NCI-H510A (cell line): ENCODE data around the gene MZB1.

Experiments
- DNase-seq: peaks from one replicate; lab custom pipeline; 2025; lab: John Stamatoyannopoulos, UW

MZB1 gene, protein sequence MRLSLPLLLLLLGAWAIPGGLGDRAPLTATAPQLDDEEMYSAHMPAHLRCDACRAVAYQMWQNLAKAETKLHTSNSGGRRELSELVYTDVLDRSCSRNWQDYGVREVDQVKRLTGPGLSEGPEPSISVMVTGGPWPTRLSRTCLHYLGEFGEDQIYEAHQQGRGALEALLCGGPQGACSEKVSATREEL

DNA sequence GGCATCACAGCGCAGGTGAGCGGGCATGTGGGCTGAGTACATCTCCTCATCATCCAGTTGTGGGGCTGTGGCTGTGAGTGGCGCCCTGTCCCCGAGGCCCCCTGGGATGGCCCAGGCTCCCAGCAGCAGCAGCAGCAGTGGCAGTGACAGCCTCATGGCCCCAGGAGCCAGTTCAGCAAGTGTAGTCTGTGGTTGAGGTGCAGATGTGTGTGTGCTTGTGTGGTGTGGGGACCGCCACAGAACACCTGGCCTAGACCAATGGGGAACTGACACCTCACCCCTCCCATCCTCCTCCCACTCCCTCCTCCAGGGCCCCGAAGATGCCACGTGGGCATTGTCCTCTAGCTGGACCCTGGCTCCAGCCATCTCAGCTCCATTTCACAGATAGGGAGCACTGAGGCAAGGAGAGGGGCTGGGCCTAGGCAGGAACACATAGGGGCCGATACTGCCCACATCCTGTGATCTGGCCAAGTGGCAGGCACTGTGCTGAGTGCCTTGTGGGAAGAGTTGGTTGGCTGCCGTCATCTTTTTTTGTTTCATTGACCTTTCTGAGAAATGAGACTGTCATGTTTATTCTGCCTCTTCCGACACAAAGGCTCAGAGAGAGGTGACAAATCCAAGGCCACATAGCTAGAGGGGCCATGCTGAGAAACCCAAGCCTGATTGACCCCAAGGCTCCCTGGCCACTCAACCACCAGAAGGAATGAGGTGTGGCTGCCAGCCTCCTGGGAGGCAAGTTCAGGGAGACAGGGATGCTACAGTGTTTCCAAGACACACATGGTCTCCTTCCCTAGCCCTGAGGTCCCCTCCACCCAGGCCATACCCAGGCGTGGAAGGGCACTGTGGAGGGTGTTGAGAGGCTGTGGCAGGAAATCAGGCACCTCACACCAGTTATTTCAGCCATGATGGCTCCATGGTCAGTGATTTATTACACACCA, at the start of gene MZB1:
TSS of gene MZB1 (minus strand) at position 213 of the 938 bp plus-strand sequence. CDS start at position 156, 57 bp downstream.
- DNase-seq = no peak

DNA sequence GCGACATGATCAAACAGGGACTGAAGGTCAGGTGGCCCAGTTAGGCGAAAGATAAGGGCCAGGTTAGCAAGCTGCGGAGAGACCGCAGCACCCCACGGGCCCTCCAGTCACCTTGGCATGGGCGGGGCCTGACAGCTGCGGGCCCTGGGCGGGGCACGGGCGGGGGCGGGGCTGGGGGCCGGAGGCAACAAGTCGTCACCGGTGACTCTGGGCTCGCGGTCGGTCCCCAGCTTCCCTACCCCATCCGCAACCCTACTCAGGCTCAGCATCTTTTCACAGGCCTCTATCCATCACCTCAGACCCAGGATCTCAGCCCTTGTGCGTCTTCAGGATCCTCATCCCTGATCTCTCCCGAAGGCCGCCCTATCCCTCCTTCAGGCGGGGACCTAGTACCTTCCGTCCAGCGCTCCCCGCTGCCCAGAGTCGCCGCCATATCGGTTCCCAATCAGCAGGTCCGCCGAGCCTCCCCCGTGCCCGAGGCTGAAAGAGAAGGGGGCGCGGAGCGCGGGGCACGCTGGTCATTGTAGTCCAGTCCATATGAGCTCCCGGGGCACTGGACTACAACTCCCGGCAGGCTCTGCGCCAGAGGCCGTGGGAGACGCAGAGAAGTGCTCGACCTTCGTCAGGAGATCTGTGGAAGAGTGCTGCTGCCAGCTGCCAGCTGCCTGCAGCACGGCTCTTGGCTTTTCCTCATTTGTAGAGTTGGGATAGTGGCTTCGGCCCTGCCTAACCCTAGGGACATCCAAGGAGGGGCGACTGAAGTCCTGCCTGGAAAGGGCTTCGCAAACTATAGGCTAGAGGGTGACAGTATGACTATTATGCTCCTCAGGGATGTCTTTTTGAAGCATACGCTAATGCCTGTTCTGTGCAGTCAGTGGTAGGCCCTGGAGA, 49.5 kb upstream of the MZB1 start, which contains the start of gene DNAJC18:
TSS of gene DNAJC18 (minus strand) at position 513 of the 891 bp plus-strand sequence. CDS start at position 433, 80 bp downstream.
- peak; percentile 80 for DNase-seq

GRCh38 chr5:139438707-139439012, 48.9 kb upstream of the MZB1 start:
- no peak for DNase-seq

DNA sequence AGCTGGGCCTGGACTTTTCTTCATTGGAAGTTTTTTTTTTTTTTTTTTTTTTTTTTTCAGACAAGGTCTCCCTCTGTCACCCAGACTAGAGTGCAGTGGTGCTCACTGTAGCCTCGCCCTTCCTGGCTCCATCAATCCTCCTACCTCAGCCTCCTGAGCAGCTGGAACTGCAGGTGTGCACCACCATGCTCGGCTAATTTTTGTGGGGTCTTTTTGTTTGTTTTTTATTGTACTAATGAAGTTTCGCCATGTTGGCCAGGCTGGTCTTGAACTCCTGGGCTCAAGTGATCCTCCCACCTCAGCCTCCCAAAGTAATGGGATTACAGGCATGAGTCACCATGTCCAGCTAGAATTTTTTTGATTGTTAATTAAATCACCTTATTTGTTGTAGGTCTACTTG, 46.0 kb upstream of the MZB1 start:
- DNase-seq = no peak

- no peak for DNase-seq
Measured at GRCh38 chr5:139431706-139432105, 42.0 kb upstream of the MZB1 start.

DNA sequence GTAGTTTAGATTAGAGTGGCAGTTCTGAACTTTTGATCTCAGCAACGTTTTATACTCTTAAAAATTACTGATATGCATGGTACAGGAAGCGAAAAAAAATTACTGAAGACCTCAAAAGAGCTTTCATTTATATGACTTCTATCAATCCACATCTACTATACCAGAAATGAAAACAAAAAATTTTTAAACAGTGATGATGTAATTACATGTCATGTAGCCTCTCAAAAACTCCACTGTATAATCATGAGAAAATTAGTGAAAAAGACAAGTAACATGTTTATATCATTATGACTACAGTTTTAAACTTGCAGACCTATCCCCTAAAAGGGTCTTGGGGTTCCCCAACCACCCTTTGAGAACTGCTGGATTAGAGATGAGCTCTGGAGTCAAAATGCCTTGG, 40.3 kb upstream of the MZB1 start:
- no peak for DNase-seq

- DNase-seq = no peak
Measured at GRCh38 chr5:139426203-139426885, 36.6 kb upstream of the MZB1 start.

- no peak for DNase-seq
Measured at GRCh38 chr5:139425497-139425896, 35.8 kb upstream of the MZB1 start.

DNA sequence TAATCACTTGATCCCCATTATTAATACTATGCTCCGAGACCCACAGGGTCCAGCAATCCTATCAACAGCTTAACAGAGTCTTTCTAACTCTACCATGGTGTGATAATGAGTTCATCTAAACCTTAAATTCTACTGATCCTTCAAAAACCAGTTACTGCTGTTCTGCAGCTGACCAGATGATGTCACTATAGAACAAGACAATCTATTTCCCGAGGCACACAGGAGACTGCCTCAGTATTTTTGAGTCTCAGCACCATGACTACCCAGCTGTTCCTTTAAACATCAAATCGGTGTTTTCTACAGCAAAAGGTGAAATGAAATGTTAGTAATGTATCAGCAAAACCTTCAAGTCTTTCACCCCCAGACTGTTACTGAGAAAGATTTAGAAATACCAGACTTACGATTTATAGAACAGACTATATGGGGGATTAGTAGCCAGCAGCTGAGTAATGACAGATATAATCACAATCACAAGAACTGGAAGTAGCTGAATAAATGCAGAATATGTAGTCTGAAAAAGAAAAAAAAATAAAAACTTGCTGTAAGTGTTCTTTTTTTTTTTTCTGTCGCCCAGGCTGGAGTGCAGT, 32.7 kb upstream of the MZB1 start:
- no peak for DNase-seq

DNA sequence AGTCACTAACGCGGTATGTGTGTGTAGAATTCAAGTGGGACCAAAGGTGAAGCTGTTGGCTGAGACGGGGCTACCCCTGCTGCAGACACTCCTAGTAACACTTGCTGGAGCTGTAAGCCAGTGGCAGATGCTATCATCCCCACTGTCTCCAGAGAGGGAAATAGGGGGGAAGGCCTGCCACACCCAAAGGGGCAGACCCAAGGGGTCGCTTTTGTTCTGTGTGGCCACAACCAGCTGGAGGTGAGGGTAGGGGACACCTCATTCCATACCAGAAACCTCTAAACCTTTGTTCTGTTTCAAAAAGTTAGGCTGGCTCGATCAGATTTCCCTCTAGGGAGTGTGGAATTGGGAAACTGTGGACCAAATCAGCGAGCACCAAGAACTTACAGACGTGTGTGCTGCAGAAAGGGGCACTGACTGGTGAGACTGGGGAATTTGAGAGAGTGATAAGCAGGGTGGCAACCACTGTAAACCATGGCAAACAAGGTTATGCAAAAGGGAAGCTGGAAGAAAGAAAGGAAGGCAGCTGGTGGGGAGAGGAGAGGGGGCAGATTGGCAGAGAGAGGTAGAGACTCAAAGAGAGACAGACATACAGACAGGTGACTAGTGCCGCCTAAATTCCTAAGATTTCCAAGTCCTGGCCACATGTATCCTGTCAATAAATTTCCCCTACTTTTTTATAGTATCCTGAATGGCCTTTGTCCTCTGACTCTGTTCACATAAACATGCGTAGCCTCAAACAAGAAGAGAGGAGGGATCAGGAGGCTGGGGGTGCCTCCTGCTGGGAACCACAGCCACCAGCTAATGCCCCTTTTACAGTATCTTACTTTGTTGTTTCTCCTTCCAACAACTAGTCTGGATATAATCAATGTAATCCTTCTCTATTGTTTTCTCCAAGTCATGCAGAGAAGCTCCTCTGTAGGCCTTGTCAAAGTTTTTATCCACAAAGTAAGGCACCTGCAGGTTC, 29.8 kb upstream of the MZB1 start:
- no peak for DNase-seq

DNA sequence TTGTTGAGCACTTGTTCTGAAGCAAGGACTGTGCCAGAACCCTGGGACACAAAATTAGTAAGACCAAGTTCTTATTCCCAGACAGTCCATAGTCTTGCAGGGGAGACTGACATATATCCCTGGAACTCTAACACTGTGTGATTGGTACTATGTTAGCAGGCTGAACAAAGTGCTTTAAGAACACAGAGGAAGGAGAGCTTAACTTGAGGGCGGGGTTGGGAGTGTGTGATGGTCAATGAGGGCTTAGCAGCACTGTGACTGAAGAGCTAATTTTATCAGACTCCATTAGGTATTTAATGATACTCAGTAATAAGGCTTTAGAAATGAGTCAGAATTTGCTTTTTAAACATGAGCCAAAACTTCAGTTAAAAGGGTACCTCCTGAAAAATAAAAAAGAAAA, 29.1 kb upstream of the MZB1 start:
- DNase-seq = no peak

- no peak for DNase-seq
Measured at GRCh38 chr5:139417214-139417613, 27.5 kb upstream of the MZB1 start.

GRCh38 chr5:139416651-139417050, 26.9 kb upstream of the MZB1 start:
- DNase-seq = no peak

DNA sequence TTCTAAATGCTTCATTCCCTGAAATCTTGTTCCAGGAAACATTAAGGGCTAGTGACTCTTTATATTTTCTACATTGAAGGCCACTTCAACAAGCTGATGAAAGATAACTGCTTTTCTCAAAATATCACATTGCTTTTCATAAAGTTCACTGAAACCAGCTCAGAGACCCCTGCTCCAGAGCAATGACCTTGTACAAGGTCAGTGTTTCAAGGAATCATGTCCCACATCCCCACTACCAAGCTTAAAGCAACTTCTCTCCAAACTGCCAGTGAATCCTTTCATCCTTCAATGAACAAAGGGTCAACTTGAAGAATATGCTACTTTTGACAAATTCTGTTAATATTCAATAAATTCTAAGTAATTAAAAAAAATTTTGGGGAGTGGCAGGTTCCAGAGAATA, 26.2 kb upstream of the MZB1 start:
- no peak for DNase-seq

DNA sequence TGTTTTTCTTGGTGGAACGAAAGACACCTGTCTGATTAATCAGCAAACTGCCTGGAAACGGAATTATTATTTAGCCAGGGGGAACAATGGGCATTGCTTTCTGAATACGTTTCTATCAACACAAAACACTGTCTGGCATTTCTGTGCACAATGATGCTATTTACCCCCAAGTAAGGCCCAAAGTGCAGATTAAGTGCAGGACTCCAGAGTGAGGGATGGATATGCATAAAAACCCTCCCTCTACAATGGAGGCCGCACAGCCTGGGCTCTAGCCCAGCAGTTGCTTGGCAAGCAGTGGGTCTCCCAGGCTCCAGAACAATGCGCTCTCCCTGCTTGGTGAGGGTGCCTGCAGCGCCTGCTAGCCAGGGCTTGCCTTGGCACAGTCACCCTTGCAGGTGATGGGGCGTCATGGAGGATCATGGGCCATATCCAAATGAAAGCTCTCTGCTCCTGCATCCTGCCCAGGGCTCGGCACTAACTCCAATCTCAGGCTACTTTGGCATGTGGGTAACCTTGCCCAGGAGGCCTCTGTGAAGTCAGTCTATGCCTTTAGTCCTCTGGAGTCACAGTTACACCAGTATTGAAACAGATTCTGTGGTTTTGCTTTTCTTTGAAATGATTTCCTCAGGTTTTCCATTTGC, 25.6 kb upstream of the MZB1 start:
- DNase-seq = no peak

GRCh38 chr5:139414581-139415130, 24.9 kb upstream of the MZB1 start:
- DNase-seq = no peak

- no peak for DNase-seq
Measured at GRCh38 chr5:139413963-139414362, 24.2 kb upstream of the MZB1 start.

DNA sequence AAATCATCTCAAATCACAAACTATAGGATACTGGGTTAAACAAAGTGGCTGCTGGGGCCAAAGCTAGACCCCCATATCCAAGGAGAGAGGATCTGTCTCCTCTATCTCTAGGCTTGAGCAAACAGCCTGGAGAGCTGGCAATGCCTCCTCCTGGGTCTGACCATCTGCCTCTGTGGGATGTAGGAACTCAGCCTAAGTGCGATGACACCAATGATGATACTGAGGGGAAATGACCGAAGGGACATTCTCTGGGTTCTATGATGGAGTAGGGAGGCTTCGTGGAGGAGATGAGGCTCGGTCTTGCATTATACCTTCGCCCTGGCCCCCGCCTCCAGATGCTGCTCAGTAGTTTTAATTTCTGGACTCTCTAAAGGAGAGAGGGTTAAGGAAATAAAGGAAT, 23.4 kb upstream of the MZB1 start:
- no peak for DNase-seq

DNA sequence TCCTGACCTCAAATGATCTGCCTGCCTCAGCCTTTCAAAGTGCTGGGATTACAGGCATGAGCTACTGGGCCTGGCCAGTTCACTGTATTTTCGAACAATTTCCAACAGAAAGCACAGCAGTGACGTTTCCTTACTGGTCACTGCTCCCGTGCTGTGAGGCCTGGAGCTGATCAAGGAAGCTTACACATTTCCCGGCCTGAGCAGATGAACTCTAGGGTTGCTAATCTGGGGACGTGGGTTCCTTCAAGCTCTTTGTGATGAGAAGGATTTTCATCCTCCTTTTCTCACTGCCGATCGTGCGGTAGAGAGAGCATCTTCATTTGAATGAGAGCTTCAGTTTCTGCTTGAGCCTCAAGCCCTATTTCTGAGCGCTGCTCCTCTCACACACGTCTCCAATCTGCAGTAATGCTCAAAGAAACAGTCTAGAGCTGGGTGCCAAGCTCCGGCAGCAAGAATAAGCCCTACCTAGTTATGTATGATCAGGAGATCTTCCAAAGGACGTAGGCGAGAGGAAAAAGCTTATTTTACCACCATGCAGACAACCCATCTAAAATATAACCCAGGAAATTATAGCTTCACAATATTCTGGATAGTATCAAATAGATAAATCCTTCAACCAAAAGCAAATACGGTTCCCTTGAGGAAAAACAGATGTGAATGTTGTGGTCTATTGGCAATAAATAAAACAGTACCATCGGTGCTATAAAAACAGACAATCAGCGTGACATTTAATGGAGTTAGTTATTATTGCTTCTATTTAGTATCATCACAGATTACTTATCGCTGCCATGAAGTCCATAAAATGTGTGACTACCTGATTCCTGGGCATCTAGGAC, 21.5 kb upstream of the MZB1 start:
- no peak for DNase-seq
